DND-41 (cell line): ENCODE results near the gene BMF.

Experiments used
- EZH2 ChIP-seq: IDR thresholded peaks from 3 replicates; pipeline ENCODE4 v1.6.1; 2012; ENCODE audit warnings: borderline replicate concordance, low read depth, mild to moderate bottlenecking, moderate library complexity, low read length, inconsistent platforms; ENCODE audit not compliant: severe bottlenecking
- TF ChIP-seq, protein P1 (sequence below): IDR thresholded peaks from 2 replicates; pipeline ENCODE4 v1.5.1; 2012; ENCODE audit warnings: borderline replicate concordance, low read length, moderate library complexity, mild to moderate bottlenecking; ENCODE audit not compliant: poor library complexity, severe bottlenecking; ENCODE audit errors: extremely low read depth

DNA sequence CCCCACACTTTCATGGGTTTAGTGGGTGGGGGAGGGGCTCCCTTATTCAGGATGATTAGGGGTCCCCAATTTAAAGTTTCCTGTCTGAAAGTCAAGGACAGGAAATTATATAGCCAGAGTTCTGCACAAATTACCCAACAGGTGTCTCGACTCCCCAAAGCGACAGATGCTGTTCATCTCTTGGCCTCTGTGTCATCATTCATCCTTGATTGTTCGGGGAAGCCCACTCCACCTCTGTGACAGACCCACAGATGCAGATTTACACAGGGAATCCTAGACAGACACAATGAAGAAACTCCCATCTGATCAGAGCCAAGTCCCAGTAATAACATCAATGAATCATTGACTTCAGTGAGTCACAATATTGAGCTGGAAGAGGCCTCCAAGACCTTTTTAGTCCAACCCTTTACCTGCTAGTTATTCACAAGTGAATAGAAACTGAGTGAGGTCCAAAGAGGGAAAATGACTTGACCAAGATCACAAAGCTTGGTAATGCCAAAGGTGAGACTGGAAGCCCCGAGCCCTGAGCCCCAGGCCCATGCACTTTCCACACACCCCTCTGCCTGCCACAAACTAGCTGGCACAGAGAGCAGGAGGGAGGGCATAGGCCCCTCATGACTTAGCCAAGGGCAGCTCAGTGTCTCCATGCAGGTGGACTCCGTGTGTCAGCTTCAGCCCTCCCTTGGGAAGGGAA is 61.8 kb downstream of the BMF start:
- no peak for TF ChIP-seq EZH2
- TF ChIP-seq, protein P1, sequence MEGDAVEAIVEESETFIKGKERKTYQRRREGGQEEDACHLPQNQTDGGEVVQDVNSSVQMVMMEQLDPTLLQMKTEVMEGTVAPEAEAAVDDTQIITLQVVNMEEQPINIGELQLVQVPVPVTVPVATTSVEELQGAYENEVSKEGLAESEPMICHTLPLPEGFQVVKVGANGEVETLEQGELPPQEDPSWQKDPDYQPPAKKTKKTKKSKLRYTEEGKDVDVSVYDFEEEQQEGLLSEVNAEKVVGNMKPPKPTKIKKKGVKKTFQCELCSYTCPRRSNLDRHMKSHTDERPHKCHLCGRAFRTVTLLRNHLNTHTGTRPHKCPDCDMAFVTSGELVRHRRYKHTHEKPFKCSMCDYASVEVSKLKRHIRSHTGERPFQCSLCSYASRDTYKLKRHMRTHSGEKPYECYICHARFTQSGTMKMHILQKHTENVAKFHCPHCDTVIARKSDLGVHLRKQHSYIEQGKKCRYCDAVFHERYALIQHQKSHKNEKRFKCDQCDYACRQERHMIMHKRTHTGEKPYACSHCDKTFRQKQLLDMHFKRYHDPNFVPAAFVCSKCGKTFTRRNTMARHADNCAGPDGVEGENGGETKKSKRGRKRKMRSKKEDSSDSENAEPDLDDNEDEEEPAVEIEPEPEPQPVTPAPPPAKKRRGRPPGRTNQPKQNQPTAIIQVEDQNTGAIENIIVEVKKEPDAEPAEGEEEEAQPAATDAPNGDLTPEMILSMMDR, result no peak
